HCT116 (cell line): Measurements from ENCODE around the gene ZNF516. TPM values are rescaled to one million over a fixed set of nuclear protein-coding genes. Genes with fewer than 3 reads are reported as not detected.

ENCODE experiments used
- ATAC-seq: fragments of 200-7000 bp; cut with Tn5 transposase; 2 replicates; pipeline ENCODE4 v1.9.1; 2020; ENCODE audit warnings: mild to moderate bottlenecking, moderate library complexity
- BruUV-seq: library from RNA; stranded (reverse); fragments of 400-500 nt; replicated peaks from 2 replicates; lab custom pipeline; 2021; lab: Mats Ljungman, UMichigan
- CTCF ChIA-PET: fragments of 300-600 bp; sonication (Branson Sonifier 250); formaldehyde crosslinking; loops from one replicate; lab custom pipeline; 2021; ENCODE audit warnings: antibody characterized with exemption; lab: Charles Lee
- POLR2A ChIA-PET: fragments of 300-600, 350-600 bp; sonication (Branson Sonifier 250); formaldehyde crosslinking; loops from one replicate; lab custom pipeline; 2021; ENCODE audit warnings: antibody characterized with exemption; lab: Charles Lee
- RAD21 ChIA-PET, 2 experiments: fragments of 300-600 bp; sonication (Branson Sonifier 250); formaldehyde crosslinking; loops; one replicate each; lab custom pipeline; 2023; ENCODE audit warnings: low total read pairs in 2 of 2; ENCODE audit not compliant: uncharacterized antibody in 2 of 2, unreplicated experiment in 2 of 2, low non-redundant PET in 1 of 2; lab: Charles Lee
- DNase-seq: peaks from one replicate; pipeline ENCODE4 v3.0.0-alpha.2; 2010; ENCODE audit warnings: low read depth, low spot score
- H2AFZ ChIP-seq: fragments of 200-600 bp; shearing (Covaris generic), sonication (generic); 2 replicates; pipeline ENCODE4 v1.6.1; 2017; ENCODE audit warnings: low read depth, mixed run types, mixed read lengths, antibody characterized with exemption, low read length; ENCODE audit not compliant: poor library complexity, severe bottlenecking
- H3K27ac ChIP-seq: 2 replicates; pipeline ENCODE4 v1.5.1; 2012; ENCODE audit warnings: low read depth, low read length
- H3K27me3 ChIP-seq: fragments of 200-600 bp; sonication (generic); 2 replicates; pipeline ENCODE4 v1.6.1; 2016; ENCODE audit warnings: mixed run types, low read length, mixed read lengths; ENCODE audit not compliant: insufficient read depth
- H3K36me3 ChIP-seq, 2 experiments: fragments of 200-500 bp in 1 of 2; fragments of 200-600 bp in 1 of 2; sonication (Bioruptor generic) in 1 of 2; sonication (generic) in 1 of 2; 2 replicates each; pipeline versions ENCODE4 v1.5.1 to v1.6.1; 2014 to 2016; ENCODE audit warnings: low read length in 2 of 2, inconsistent platforms in 1 of 2, mixed read lengths in 1 of 2, mixed run types in 1 of 2; ENCODE audit not compliant: insufficient read depth in 2 of 2, control insufficient read depth in 1 of 2
- H3K4me1 ChIP-seq, 2 experiments: fragments of 200-600 bp in 1 of 2; sonication (generic) in 1 of 2; 2 replicates each; pipeline versions ENCODE4 v1.5.1 to v1.6.1; 2012 to 2017; ENCODE audit warnings: low read length in 2 of 2, inconsistent platforms in 1 of 2, mild to moderate bottlenecking in 1 of 2, mixed read lengths in 1 of 2, mixed run types in 1 of 2, moderate library complexity in 1 of 2; ENCODE audit not compliant: insufficient read depth in 2 of 2, control insufficient read depth in 1 of 2
- H3K4me2 ChIP-seq: fragments of 200-600 bp; sonication (generic); 2 replicates; pipeline ENCODE4 v1.6.1; 2017; ENCODE audit warnings: mixed run types, low read length, mixed read lengths
- H3K4me3 ChIP-seq, 2 experiments: fragments of 200-600 bp in 1 of 2; sonication (generic) in 1 of 2; replicated peaks in 1 of 2; 2 replicates each; pipeline ENCODE4 v1.5.1; 2011 to 2016; ENCODE audit warnings: low read length in 2 of 2, control low read depth in 1 of 2, low read depth in 1 of 2, mild to moderate bottlenecking in 1 of 2, mixed read lengths in 1 of 2, mixed run types in 1 of 2
- H3K79me2 ChIP-seq: fragments of 200-600 bp; sonication (generic); 2 replicates; pipeline ENCODE4 v1.6.1; 2017; ENCODE audit warnings: mild to moderate bottlenecking, mixed run types, low read length, moderate library complexity, mixed read lengths; ENCODE audit not compliant: insufficient read depth
- H3K9ac ChIP-seq: fragments of 200-600 bp; sonication (generic); 2 replicates; pipeline ENCODE4 v1.6.1; 2016; ENCODE audit warnings: low read length, mixed read lengths
- H3K9me2 ChIP-seq: fragments of 200-600 bp; sonication (generic), shearing (Covaris generic); 2 replicates; pipeline ENCODE4 v1.6.1; 2017; ENCODE audit warnings: mixed run types, mild to moderate bottlenecking, moderate library complexity; ENCODE audit not compliant: insufficient read depth
- H3K9me3 ChIP-seq, 2 experiments: fragments of 200-500 bp in 1 of 2; fragments of 200-600 bp in 1 of 2; sonication (Bioruptor generic) in 1 of 2; sonication (generic) in 1 of 2; 2 replicates each; pipeline ENCODE4 v1.6.1; 2014 to 2017; ENCODE audit warnings: low read length in 2 of 2, mixed read lengths in 2 of 2, inconsistent platforms in 1 of 2, low read depth in 1 of 2, mild to moderate bottlenecking in 1 of 2, mixed run types in 1 of 2, moderate library complexity in 1 of 2; ENCODE audit not compliant: control insufficient read depth in 1 of 2, insufficient read depth in 1 of 2
- H4K20me1 ChIP-seq: fragments of 200-600 bp; sonication (generic), shearing (Covaris generic); 2 replicates; pipeline ENCODE4 v1.6.1; 2017; ENCODE audit warnings: mixed run types, mild to moderate bottlenecking, moderate library complexity; ENCODE audit not compliant: insufficient read depth
- CBX3 ChIP-seq: IDR thresholded peaks from 2 replicates; pipeline ENCODE4 v1.6.1; 2012; ENCODE audit warnings: low read depth
- CEBPB ChIP-seq: IDR thresholded peaks from 2 replicates; pipeline ENCODE4 v1.6.1; 2012; ENCODE audit warnings: low read depth
- EGR1 ChIP-seq: IDR thresholded peaks from 2 replicates; pipeline ENCODE4 v1.6.1; 2012; ENCODE audit warnings: low read depth
- ELF1 ChIP-seq: IDR thresholded peaks from 2 replicates; pipeline ENCODE4 v1.6.1; 2012; ENCODE audit warnings: low read depth, borderline replicate concordance
- EZH2 ChIP-seq: fragments of 200-600 bp; sonication (generic); IDR thresholded peaks from 2 replicates; pipeline ENCODE4 v1.6.1; 2017; ENCODE audit warnings: antibody characterized with exemption, mixed run types
- EZH2phosphoT487 ChIP-seq: fragments of 200-600 bp; IDR thresholded peaks from 2 replicates; pipeline ENCODE4 v1.6.1; 2018; ENCODE audit warnings: antibody characterized with exemption, borderline replicate concordance
- FOSL1 ChIP-seq: IDR thresholded peaks from 2 replicates; pipeline ENCODE4 v1.6.1; 2012; ENCODE audit warnings: low read depth
- JUND ChIP-seq: IDR thresholded peaks from 2 replicates; pipeline ENCODE4 v1.6.1; 2012
- POLR2AphosphoS5 ChIP-seq: IDR thresholded peaks from 2 replicates; pipeline ENCODE4 v1.6.1; 2011; ENCODE audit warnings: mild to moderate bottlenecking, low read depth, low read length, moderate library complexity
- RAD21 ChIP-seq: IDR thresholded peaks from 2 replicates; pipeline ENCODE4 v1.6.1; 2012; ENCODE audit warnings: low read depth, mild to moderate bottlenecking
- YY1 ChIP-seq: IDR thresholded peaks from 2 replicates; pipeline ENCODE4 v1.6.1; 2011; ENCODE audit warnings: low read length, low read depth, moderate library complexity, mild to moderate bottlenecking; ENCODE audit not compliant: insufficient replicate concordance; ENCODE audit errors: extremely low read depth
- ZFX ChIP-seq: fragments of 450-650 bp; IDR thresholded peaks from 2 replicates; pipeline ENCODE4 v1.6.1; 2017
- ZNF274 ChIP-seq: fragments of 200-500 bp; sonication (Bioruptor generic); IDR thresholded peaks from 2 replicates; pipeline ENCODE4 v1.6.1; 2014; ENCODE audit warnings: mild to moderate bottlenecking, low read depth, low read length, inconsistent platforms
- intact Hi-C: fragments of 100-400 bp; cut with micrococcal nuclease; formaldehyde crosslinking; loops from 2 replicates; pipeline ENCODE4 v1.10.0; 2022
- total RNA-seq: library from RNA; stranded (reverse); gene quantifications from one replicate; pipeline ENCODE4 v1.2.1, GENCODE V29; 2021; ENCODE audit not compliant: unreplicated experiment
- TF ChIP-seq, protein P1 (sequence below): IDR thresholded peaks from 2 replicates; pipeline ENCODE4 v1.6.1; 2012
- TF ChIP-seq, protein P2 (sequence below): IDR thresholded peaks from 2 replicates; pipeline ENCODE4 v1.6.1; 2012
- TF ChIP-seq, protein P3 (sequence below): IDR thresholded peaks from 2 replicates; pipeline ENCODE4 v1.6.1; 2011; ENCODE audit warnings: mild to moderate bottlenecking, low read length, moderate library complexity; ENCODE audit not compliant: insufficient replicate concordance; ENCODE audit errors: extremely low read depth

ZNF516 gene
- total RNA-seq, 1 experiment from 2014 or later: 32.0 TPM

- BruUV-seq: no TSS peak
- Histone ChIP-seq H3K4me2 (no peak overlapping the region), H3K4me1 (no peaks in the 10 kb centered on the region), H3K36me3 (no peaks in the 10 kb centered on the region), H3K9ac (no peak overlapping the region), H3K27me3 (peaks cover 40% of the 10 kb centered on the region), H3K4me3 (no peak overlapping the region), H4K20me1 (no peaks in the 10 kb centered on the region), H2AFZ (no peak overlapping the region), H3K79me2 (no peaks in the 10 kb centered on the region), H3K9me2 (no peaks in the 10 kb centered on the region), H3K9me3 (no peaks in the 10 kb centered on the region), H3K27ac (no peak overlapping the region)
- RAD21 ChIA-PET: no interaction called here
- CTCF ChIA-PET: no interaction called here
- TF ChIP-seq POLR2AphosphoS5: no peak
- TF ChIP-seq ZFX: no peak
- TF ChIP-seq ELF1: no peak
- no peak for TF ChIP-seq EGR1
- TF ChIP-seq, protein P1, sequence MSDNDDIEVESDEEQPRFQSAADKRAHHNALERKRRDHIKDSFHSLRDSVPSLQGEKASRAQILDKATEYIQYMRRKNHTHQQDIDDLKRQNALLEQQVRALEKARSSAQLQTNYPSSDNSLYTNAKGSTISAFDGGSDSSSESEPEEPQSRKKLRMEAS: no peak
- TF ChIP-seq, protein P2, sequence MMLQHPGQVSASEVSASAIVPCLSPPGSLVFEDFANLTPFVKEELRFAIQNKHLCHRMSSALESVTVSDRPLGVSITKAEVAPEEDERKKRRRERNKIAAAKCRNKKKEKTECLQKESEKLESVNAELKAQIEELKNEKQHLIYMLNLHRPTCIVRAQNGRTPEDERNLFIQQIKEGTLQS: no peak
- no peak for TF ChIP-seq EZH2
- no peak for TF ChIP-seq EZH2phosphoT487
- no peak for TF ChIP-seq CBX3
- no peak for TF ChIP-seq YY1
- no peak for TF ChIP-seq CEBPB
- no peak for TF ChIP-seq ZNF274
- TF ChIP-seq, protein P3, sequence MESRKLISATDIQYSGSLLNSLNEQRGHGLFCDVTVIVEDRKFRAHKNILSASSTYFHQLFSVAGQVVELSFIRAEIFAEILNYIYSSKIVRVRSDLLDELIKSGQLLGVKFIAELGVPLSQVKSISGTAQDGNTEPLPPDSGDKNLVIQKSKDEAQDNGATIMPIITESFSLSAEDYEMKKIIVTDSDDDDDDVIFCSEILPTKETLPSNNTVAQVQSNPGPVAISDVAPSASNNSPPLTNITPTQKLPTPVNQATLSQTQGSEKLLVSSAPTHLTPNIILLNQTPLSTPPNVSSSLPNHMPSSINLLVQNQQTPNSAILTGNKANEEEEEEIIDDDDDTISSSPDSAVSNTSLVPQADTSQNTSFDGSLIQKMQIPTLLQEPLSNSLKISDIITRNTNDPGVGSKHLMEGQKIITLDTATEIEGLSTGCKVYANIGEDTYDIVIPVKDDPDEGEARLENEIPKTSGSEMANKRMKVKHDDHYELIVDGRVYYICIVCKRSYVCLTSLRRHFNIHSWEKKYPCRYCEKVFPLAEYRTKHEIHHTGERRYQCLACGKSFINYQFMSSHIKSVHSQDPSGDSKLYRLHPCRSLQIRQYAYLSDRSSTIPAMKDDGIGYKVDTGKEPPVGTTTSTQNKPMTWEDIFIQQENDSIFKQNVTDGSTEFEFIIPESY: no peak
- TF ChIP-seq FOSL1: no peak
- no peak for TF ChIP-seq JUND
- TF ChIP-seq RAD21: no peak
- intact Hi-C loops: no loop called here
- DNase-seq (no peak), ATAC-seq (no peak)
- POLR2A ChIA-PET: no interaction called here
Observed at GRCh38 chr18:76314015-76314414, 181.0 kb downstream of the ZNF516 start.
